GM10248 (cell line): ENCODE results near the gene DNAH17.

Experiments
- CTCF ChIA-PET: fragments of 300-600 bp; sonication (Branson Sonifier 250); formaldehyde crosslinking; extraction: SDS; loops from one replicate; lab custom pipeline; 2021; ENCODE audit warnings: antibody characterized with exemption; lab: Yijun Ruan, JAX
- POLR2A ChIA-PET: fragments of 350-650 bp; sonication (Branson Sonifier 250); formaldehyde crosslinking; extraction: SDS; loops from one replicate; lab custom pipeline; 2020; ENCODE audit warnings: antibody characterized with exemption; lab: Yijun Ruan, JAX
- DNase-seq: peaks from one replicate; pipeline ENCODE4 v3.0.0; 2012; ENCODE audit errors: extremely low spot score
- CTCF ChIP-seq: IDR thresholded peaks from 2 replicates; pipeline ENCODE4 v1.5.1; 2012; ENCODE audit warnings: mild to moderate bottlenecking, low read depth; ENCODE audit errors: extremely low read depth, missing control alignments, control extremely low read depth

Gene DNAH17

GRCh38 chr17:78560731-78561130 lies 16.5 kb downstream of the DNAH17 start:
- TF ChIP-seq CTCF = no peak
- ChIA-PET CTCF (no interaction called here), POLR2A (no interaction called here)
- no peak for DNase-seq

GRCh38 chr17:78559749-78560368 lies 17.3 kb downstream of the DNAH17 start:
- CTCF ChIA-PET = interaction anchor here (1.4 kb wide), 1 partner anchor 73 kb away, joined by 3 read pairs; no protein-coding TSS in a partner anchor
- no peak for TF ChIP-seq CTCF
- POLR2A ChIA-PET = no interaction called here
- DNase-seq = no peak

GRCh38 chr17:78558989-78559388 lies 18.2 kb downstream of the DNAH17 start:
- DNase-seq = no peak
- no peak for TF ChIP-seq CTCF
- ChIA-PET CTCF (interaction anchor here (1.3 to 1.4 kb wide), 2 partner anchors 10 to 72 kb away, joined by 3 read pairs; no protein-coding TSS in a partner anchor), POLR2A (no interaction called here)

- no peak for TF ChIP-seq CTCF
- CTCF ChIA-PET = interaction anchor here (1.3 to 1.4 kb wide), 2 partner anchors 11 to 71 kb away, joined by 3 read pairs; no protein-coding TSS in a partner anchor
- POLR2A ChIA-PET = interaction anchor here (0.6 kb wide), 1 partner anchor 358 kb away, joined by 6 read pairs; no protein-coding TSS in a partner anchor
- DNase-seq = no peak
These were observed 18.9 kb downstream of the DNAH17 start for GRCh38 chr17:78558181-78558850.

GRCh38 chr17:78557598-78558039 lies 19.6 kb downstream of the DNAH17 start:
- ChIA-PET CTCF (no interaction called here), POLR2A (interaction anchor here (0.6 kb wide), 1 partner anchor 359 kb away, joined by 6 read pairs; no protein-coding TSS in a partner anchor)
- TF ChIP-seq CTCF = no peak
- DNase-seq = no peak

GRCh38 chr17:78556812-78557211 lies 20.4 kb downstream of the DNAH17 start:
- POLR2A ChIA-PET = no interaction called here
- no peak for TF ChIP-seq CTCF
- CTCF ChIA-PET = no interaction called here
- no peak for DNase-seq
